ENCODE measurements around the gene DDX1.
"Not testable (repeated sequence)": the region's sequence is repeated elsewhere in the genome, so short reads cannot be mapped to it uniquely, and the experiment has no call there.

The DDX1 gene

DNA sequence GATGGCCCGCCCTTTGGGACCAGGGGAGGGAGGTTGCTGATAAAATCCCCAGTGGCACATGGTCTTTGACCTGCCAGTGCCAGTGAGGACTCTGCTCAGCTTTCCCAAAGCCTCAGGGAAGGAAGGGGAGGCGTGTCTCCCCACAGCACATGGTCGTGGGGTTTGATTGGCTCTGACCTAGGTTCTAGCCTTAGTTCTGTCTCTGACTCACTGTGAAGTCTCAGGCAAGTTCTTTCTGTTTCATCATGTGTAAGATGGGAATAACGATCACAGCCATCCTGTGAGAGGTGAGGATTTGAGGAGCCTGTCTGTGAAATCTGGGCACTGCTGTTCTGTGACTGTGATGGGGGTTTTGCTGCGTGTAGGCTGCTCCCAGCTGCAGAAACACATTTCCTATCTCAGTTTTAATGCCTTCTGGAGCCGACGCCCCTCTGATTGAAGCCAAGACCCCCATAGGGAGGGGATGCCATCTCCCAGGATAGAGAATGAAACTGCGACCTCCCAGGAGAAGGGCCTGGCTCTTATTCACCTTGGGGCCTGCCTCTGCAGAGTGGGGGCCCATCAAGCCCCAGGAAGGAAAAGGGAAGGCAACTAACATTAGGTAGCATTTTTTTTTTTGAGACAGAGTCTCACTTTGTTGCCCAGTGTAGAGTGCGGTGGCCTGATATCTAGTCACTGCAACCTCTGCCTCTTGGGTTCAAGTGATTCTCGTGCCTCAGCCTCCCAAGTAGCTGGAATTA, 84.0 kb downstream of the DDX1 start:
- Histone ChIP-seq H3K36me3 (no peaks in the 10 kb centered on the region), H3K27me3 (ENCODE audit: insufficient read depth, low read depth, severe bottlenecking) (no peaks in the 10 kb centered on the region), H3K9me3 (ENCODE audit: severe bottlenecking) (peaks cover 9% of the 10 kb centered on the region), H3K4me3 (ENCODE audit: low read depth, low read length) (no peak overlapping the region), H3K27ac (no peak overlapping the region)
- TF ChIP-seq, protein P1, sequence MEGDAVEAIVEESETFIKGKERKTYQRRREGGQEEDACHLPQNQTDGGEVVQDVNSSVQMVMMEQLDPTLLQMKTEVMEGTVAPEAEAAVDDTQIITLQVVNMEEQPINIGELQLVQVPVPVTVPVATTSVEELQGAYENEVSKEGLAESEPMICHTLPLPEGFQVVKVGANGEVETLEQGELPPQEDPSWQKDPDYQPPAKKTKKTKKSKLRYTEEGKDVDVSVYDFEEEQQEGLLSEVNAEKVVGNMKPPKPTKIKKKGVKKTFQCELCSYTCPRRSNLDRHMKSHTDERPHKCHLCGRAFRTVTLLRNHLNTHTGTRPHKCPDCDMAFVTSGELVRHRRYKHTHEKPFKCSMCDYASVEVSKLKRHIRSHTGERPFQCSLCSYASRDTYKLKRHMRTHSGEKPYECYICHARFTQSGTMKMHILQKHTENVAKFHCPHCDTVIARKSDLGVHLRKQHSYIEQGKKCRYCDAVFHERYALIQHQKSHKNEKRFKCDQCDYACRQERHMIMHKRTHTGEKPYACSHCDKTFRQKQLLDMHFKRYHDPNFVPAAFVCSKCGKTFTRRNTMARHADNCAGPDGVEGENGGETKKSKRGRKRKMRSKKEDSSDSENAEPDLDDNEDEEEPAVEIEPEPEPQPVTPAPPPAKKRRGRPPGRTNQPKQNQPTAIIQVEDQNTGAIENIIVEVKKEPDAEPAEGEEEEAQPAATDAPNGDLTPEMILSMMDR (IDR thresholded peaks at IDR 0.05; ENCODE audit: low read depth, low read length), result no peak
- no peak for DNase-seq

DNA sequence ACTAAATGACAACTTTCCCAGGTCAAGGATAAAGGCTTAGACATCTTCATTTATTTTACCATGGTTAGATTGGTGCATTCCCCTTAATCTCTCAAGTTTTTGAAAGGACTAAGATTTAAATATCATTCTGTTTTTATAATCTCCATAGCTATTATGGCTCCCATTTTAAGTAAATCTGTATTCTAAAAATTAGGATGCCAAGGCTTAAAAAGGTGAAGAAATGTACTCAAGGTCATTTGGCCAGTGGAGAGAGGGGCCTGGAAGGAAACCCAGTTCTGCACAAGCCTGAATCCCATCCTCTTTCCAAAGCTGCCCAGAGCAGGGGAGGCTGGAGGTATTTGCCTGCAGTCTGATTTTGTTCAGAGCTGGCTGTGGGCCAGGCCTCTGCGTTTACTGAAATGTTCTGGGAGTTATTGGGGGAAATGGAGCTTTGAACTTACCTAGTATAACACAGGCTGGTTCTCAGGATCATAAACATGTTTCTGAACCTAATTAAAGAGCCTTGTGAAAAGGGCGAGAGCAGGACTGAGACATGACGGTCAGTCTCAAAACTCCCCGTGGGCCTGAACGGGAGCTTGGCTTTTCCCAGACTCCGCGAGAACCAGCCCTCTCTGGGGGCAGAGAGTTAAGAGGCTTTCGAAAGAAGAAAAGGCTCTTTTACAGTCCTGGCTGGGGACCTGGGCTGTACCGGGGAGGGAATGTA, 85.6 kb downstream of the DDX1 start:
- DNase-seq, result peak; percentile 75
- H3K9me3 ChIP-seq (ENCODE audit: severe bottlenecking), result peaks cover 7% of the 10 kb centered on the region
- no peak overlapping the region for H3K4me3 ChIP-seq (ENCODE audit: low read depth, low read length)
- peak overlapping the region; percentile 37 for H3K27ac ChIP-seq
- TF ChIP-seq, protein P1 (IDR thresholded peaks at IDR 0.05; ENCODE audit: low read depth, low read length), result no peak
- no peaks in the 10 kb centered on the region for H3K36me3 ChIP-seq
- no peaks in the 10 kb centered on the region for H3K27me3 ChIP-seq (ENCODE audit: insufficient read depth, low read depth, severe bottlenecking)

DNA sequence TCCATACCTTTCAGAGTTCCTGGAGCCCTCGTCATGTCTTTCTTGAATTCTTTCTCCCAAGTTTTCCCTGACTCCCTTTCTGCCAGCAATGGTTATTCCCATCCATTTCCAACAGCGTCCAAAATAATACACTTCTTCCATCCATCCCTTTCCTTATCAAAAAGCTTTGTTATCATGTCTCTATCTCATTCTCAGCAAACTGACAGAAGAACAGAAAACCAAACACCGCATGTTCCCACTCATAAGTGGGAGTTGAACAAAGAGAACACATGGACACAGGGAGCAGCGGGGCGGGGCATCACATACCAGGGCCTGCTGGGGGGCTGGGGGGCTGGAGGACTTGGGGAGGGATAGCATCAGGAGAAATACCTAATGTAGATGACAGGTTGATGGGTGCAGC, 86.7 kb downstream of the DDX1 start:
- H3K27ac ChIP-seq, result no peak overlapping the region
- H3K4me3 ChIP-seq (ENCODE audit: low read depth, low read length), result no peak overlapping the region
- TF ChIP-seq, protein P1 (IDR thresholded peaks at IDR 0.05; ENCODE audit: low read depth, low read length), result no peak

DNA sequence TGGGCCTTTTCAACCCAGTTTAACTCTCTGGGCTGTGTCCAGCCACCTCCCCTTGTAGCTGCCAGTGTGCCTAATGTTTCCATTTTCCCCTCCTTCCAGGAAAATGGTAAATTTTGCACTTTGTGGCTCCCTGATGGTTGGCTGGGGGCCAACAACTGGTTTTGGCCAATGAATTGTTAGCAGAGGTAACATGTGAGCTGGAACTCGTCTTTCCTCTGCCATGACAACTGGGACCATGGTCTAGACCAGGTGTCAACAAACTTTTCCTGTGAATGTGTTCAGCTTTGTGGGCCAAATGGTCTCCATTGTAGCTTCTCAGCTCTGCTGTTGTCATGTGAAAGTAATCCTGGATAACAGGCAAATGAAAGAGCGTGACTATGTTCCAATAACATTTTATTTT, 87.2 kb downstream of the DDX1 start:
- no peaks in the 10 kb centered on the region for H3K36me3 ChIP-seq
- H3K4me3 ChIP-seq (ENCODE audit: low read depth, low read length), result no peak overlapping the region
- no peaks in the 10 kb centered on the region for H3K27me3 ChIP-seq (ENCODE audit: insufficient read depth, low read depth, severe bottlenecking)
- no peak for DNase-seq
- peaks cover 5% of the 10 kb centered on the region for H3K9me3 ChIP-seq (ENCODE audit: severe bottlenecking)
- H3K27ac ChIP-seq, result no peak overlapping the region
- TF ChIP-seq, protein P1 (IDR thresholded peaks at IDR 0.05; ENCODE audit: low read depth, low read length), result no peak

More for the DNA sequence above, 86.7 kb downstream of the DDX1 start:
- no peak for DNase-seq
- Histone ChIP-seq H3K9me3 (ENCODE audit: severe bottlenecking) (peaks cover 5% of the 10 kb centered on the region), H3K27me3 (ENCODE audit: insufficient read depth, low read depth, severe bottlenecking) (no peaks in the 10 kb centered on the region), H3K36me3 (no peaks in the 10 kb centered on the region)

DNA sequence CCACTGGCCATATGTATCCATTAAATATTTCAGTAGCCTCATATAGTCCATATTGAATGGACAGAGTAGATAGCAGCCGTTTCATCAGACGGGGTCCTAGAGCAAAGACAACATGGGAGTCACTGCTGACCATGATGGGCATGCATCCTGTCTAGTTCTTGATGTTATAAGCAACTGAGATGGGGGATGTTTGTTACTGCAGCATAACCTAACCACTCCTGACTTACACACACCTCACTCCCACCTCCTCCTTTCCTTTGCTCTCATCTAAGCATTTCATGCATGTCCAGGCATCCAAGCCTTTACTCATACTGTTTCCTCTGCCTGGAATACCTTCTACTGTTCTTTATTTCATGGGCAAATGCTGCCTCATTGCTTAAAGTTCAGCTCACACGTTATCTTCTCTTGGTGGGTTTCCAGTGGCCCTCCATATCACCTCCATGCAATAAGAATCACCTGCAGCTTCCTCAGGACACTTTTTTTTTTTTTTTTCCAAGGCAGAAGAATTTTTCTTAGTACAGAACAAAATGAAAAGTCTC, 87.8 kb downstream of the DDX1 start:
- Histone ChIP-seq H3K27me3 (ENCODE audit: insufficient read depth, low read depth, severe bottlenecking) (no peaks in the 10 kb centered on the region), H3K4me3 (ENCODE audit: low read depth, low read length) (no peak overlapping the region)
- DNase-seq, result no peak

DNA sequence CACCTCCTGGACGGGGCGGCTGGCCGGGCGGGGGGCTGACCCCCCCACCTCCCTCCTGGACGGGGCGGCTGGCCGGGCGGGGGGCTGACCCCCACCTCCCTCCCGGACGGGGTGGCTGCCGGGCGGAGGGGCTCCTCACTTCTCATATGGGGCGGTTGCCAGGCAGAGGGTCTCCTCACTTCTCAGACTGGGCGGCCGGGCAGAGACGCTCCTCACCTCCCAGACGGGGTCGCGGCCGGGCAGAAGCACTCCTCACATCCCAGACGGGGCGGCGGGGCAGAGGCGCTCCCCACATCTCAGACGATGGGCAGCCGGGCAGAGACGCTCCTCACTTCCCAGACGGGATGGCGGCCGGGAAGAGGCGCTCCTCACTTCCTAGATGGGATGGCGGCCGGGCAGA, 88.5 kb downstream of the DDX1 start:
- DNase-seq; H3K27ac ChIP-seq; H3K27me3 ChIP-seq (ENCODE audit: insufficient read depth, low read depth, severe bottlenecking); H3K4me3 ChIP-seq (ENCODE audit: low read depth, low read length); H3K36me3 ChIP-seq; H3K9me3 ChIP-seq (ENCODE audit: severe bottlenecking): not testable (repeated sequence)

More for the DNA sequence above, 87.8 kb downstream of the DDX1 start:
- Histone ChIP-seq H3K27ac (no peak overlapping the region), H3K36me3 (no peaks in the 10 kb centered on the region), H3K9me3 (ENCODE audit: severe bottlenecking) (peaks cover 5% of the 10 kb centered on the region)
- TF ChIP-seq, protein P1 (IDR thresholded peaks at IDR 0.05; ENCODE audit: low read depth, low read length), result no peak
